Lower lobe of right lung (tissue), 2 donors: ENCODE data around the gene CGREF1. TPM values are rescaled to one million over a fixed set of nuclear protein-coding genes. Genes with fewer than 3 reads are reported as not detected.
A peak's percentile ranks its signal among the peaks of the same experiment; 100 is the strongest.
"Not testable (repeated sequence)": the region's sequence is repeated elsewhere in the genome, so short reads cannot be mapped to it uniquely, and the experiment has no call there.

Experiments
- ATAC-seq, 2 donors: fragments of 200-7000 bp; cut with Tn5 transposase; one replicate each; pipeline ENCODE4 v1.9.1; 2020 to 2022; ENCODE audit warnings: mild to moderate bottlenecking in 2 of 2, moderate library complexity in 2 of 2
- DNase-seq: peaks from one replicate; pipeline ENCODE4 v3.0.0-alpha.2; 2020
- H3K27ac ChIP-seq: fragments of 200-600 bp; one replicate; pipeline ENCODE4 v1.8.0; 2022
- H3K27me3 ChIP-seq: fragments of 200-600 bp; one replicate; pipeline ENCODE4 v1.8.0; 2022; ENCODE audit warnings: low read depth
- H3K36me3 ChIP-seq: fragments of 200-600 bp; one replicate; pipeline ENCODE4 v1.8.0; 2022; ENCODE audit warnings: mild to moderate bottlenecking
- H3K4me1 ChIP-seq: fragments of 200-600 bp; one replicate; pipeline ENCODE4 v1.8.0; 2022
- H3K4me3 ChIP-seq: fragments of 200-600 bp; one replicate; pipeline ENCODE4 v1.8.0; 2022; ENCODE audit warnings: mild to moderate bottlenecking
- H3K9me3 ChIP-seq: fragments of 200-600 bp; one replicate; pipeline ENCODE4 v1.8.0; 2022
- intact Hi-C: fragments of 100-400 bp; cut with DNase I; formaldehyde crosslinking; loops from one replicate; pipeline ENCODE4 v1.11.0; 2022
- total RNA-seq: library from RNA; stranded (reverse); fragmentation: NEBNext Ultra II Directional; extraction: Animal tissue kit (Norgen Biotek cat#: 25700); gene quantifications from one replicate; pipeline ENCODE4 v1.2.1, GENCODE V29; 2021
- TF ChIP-seq, protein P1 (sequence below): fragments of 200-600 bp; IDR thresholded peaks from one replicate; pipeline ENCODE4 v1.8.0; 2022; ENCODE audit warnings: antibody characterized with exemption, mild to moderate bottlenecking
- donor health status: DM: no; HTN: yes; CAD: no; lungs with severe emphysema.

The CGREF1 gene
- total RNA-seq, 1 donor from 2014 or later = 0.74 TPM

DNA sequence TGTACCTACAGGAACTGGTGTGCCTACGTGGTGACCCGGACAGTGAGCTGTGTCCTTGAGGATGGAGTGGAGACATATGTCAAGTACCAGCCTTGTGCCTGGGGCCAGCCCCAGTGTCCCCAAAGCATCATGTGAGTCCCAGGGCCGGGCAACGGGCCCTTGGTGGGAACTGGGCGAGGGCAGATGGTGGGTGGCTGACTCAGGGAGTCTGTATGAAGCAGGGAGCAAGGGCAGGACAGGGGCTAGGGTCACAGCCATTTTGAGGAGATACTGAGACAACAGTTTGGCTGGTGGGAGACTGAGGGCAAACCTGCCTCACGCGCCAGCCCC lies 38.8 kb downstream of the CGREF1 start:
- ATAC-seq (no peak), DNase-seq (no peak)
- intact Hi-C loops = no loop called here
- Histone ChIP-seq H3K27me3 (no peaks in the 10 kb centered on the region), H3K4me3 (peak overlapping the region; percentile 55), H3K4me1 (peaks cover 44% of the 10 kb centered on the region), H3K36me3 (no peaks in the 10 kb centered on the region), H3K27ac (peak overlapping the region; percentile 20), H3K9me3 (no peaks in the 10 kb centered on the region)
- TF ChIP-seq, protein P1, sequence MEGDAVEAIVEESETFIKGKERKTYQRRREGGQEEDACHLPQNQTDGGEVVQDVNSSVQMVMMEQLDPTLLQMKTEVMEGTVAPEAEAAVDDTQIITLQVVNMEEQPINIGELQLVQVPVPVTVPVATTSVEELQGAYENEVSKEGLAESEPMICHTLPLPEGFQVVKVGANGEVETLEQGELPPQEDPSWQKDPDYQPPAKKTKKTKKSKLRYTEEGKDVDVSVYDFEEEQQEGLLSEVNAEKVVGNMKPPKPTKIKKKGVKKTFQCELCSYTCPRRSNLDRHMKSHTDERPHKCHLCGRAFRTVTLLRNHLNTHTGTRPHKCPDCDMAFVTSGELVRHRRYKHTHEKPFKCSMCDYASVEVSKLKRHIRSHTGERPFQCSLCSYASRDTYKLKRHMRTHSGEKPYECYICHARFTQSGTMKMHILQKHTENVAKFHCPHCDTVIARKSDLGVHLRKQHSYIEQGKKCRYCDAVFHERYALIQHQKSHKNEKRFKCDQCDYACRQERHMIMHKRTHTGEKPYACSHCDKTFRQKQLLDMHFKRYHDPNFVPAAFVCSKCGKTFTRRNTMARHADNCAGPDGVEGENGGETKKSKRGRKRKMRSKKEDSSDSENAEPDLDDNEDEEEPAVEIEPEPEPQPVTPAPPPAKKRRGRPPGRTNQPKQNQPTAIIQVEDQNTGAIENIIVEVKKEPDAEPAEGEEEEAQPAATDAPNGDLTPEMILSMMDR = no peak

DNA sequence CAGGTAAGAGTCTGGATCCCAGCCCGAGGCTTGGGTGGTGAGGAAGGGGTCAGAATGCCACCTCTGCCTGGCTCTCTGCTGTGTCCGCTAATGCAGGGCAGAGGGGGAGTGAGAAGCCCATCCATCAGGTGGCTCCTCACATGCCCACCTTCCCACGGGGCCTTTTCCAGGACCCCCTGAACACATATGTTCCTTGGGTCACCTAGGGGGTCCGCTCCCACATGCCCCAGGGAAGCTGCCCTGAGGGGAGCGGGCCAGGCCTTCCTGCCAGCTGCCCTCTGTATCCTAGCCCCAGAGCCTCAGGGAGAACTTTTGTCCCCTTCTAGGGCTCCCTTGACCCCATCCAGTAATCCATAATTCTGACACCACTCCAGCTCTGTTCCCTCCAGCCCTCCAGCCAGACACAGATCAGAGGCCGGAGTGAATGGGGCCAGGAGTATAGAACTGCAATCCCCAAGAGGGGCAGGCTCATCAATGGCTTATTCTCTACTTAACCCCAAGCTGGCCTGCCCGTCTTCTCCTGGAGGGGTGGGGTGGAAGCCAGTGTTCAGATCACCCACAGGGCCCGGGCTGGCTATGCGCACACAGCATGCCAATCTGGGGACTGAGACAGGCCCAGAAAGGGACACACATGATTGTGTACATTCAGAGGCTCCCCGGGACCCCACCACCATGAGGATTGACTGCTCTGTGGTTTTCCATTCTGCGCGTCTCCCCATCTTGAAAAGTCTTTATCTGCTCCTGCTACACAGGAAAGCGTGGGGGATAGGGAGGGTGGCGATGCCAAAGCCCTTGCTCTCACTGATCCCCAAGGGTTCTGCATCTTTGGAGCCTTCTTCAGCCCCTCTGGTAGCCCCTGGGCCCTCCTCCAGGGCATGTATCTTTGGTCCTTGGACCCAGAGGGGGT lies 39.4 kb downstream of the CGREF1 start:
- Histone ChIP-seq H3K4me1 (peaks cover 46% of the 10 kb centered on the region), H3K27ac (peak overlapping the region; percentile 78), H3K36me3 (no peaks in the 10 kb centered on the region), H3K4me3 (peak overlapping the region; percentile 55), H3K27me3 (no peaks in the 10 kb centered on the region), H3K9me3 (no peaks in the 10 kb centered on the region)
- DNase-seq = no peak
- ATAC-seq = no peak
- TF ChIP-seq, protein P1 = no peak
- intact Hi-C loops = no loop called here

DNA sequence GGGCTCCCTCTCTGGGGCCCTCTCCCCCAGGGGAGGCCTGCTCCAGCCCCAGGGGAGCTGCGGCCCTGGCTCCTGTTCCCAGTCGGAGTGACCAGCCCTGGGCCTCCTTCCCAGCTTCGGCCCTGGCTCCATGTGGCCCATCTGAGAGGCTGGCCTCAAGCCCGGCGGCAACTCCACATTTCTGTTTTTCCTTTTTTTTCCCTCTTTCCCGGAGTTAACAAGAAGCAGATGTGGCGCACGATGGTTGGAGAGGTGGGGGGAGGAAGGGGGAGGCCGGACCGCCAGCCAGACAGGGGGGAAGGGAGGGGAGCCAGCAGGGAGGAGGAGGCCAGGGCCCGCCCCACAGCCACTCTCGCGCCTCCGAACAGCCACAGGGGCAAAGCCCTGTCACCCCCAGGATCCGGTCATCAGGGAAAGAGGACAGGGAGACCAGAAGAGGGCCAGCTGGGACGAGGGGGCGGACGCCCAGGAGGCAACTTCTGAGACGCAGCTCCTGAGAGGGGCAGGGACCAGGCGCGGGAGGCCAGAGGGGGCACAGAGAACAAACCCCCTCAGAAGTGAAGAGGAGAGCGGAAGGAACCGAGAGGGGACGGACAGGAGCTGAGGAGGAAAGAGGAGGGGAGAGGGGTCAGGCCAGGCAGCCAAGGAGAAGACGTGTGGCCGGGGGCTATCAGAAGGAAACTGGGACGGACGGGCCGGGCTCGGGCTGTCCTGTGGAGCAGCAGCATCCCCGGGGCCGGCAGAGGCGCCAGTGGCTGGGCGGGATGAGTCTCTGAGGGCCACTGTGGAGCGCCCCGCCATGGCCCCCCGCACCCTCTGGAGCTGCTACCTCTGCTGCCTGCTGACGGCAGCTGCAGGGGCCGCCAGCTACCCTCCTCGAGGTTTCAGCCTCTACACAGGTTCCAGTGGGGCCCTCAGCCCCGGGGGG lies 40.4 kb downstream of the CGREF1 start, which contains the start of gene EMILIN1:
Gene EMILIN1, plus strand, starts transcription at position 349 of the 928 bp plus-strand sequence. Its CDS starts 451 bp downstream, at position 800.
- TF ChIP-seq, protein P1 = no peak
- no peaks in the 10 kb centered on the region for H3K27me3 ChIP-seq
- H3K4me1 ChIP-seq = peaks cover 56% of the 10 kb centered on the region
- intact Hi-C loops = no loop called here
- DNase-seq (peak; percentile 68), ATAC-seq (peak; percentile 39 to 63)
- H3K27ac ChIP-seq = peak within 1 kb of the TSS; percentile 78
- peak within 1 kb of the TSS; percentile 55 for H3K4me3 ChIP-seq
- H3K36me3 ChIP-seq = no peaks in the 10 kb centered on the region
- H3K9me3 ChIP-seq = no peaks in the 10 kb centered on the region

DNA sequence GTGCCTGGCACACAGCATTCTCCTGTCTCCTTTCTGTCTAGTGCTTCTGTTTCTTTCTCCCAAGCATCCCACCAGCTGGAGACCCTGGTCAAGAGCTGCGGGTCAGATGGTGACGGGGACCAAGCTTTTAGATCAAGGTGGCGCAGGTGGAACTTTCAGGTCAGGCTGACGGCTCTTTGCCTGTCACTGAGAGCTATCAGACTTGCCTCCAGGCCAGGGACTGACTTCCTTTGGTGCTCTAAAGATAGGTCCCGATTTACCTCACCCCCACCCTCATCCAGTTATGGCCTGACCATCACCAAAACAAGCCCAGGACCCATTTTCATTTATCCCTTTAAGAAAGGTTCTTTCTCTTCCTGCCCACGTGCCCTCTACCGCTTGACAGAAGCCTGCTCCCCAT lies 41.7 kb downstream of the CGREF1 start:
- no peaks in the 10 kb centered on the region for H3K27me3 ChIP-seq
- intact Hi-C loops = no loop called here
- DNase-seq = no peak
- peak overlapping the region; percentile 11 for H3K27ac ChIP-seq
- TF ChIP-seq, protein P1 = no peak
- no peak overlapping the region for H3K4me3 ChIP-seq
- peaks cover 65% of the 10 kb centered on the region for H3K4me1 ChIP-seq
- H3K9me3 ChIP-seq = no peaks in the 10 kb centered on the region
- no peak for ATAC-seq
- H3K36me3 ChIP-seq = no peaks in the 10 kb centered on the region

DNA sequence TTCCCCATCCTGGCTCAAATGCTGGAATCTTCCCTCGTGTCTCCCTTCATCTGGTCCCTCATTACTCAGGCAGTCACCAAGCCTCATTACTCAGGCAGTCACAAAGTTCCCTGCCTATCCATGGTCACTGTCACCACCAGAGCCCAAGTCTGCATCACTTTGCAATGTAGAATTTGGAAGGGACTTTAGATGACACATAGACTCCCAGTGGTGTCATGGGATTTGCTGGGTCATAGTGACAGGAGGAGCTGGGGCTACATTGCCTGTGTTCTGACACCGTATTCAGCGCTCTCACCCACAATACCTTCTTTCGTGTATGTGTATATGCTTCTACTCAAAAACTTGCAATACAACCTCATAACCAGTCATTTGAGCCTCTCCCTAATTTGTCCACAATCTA lies 42.6 kb downstream of the CGREF1 start:
- Histone ChIP-seq H3K4me1 (peaks cover 59% of the 10 kb centered on the region), H3K36me3 (no peaks in the 10 kb centered on the region), H3K4me3 (no peak overlapping the region), H3K27ac (no peak overlapping the region), H3K9me3 (no peaks in the 10 kb centered on the region), H3K27me3 (no peaks in the 10 kb centered on the region)
- ATAC-seq = no peak
- no peak for DNase-seq
- TF ChIP-seq, protein P1 = no peak
- intact Hi-C loops = no loop called here

DNA sequence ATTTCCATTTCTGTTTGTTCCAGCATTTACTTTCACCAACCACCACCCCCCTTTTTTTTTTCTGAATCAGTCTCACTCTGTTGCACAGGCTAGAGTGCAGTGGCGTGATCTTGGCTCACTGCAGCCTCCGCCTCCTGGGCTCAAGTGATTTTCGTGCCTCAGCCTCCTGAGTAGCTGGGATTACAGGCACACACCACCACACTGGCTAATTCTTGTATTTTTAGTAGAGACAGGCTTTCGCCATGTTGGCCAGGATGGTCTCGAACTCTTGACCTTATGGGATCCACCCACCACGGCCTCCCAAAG lies 43.4 kb downstream of the CGREF1 start:
- peaks cover 58% of the 10 kb centered on the region for H3K4me1 ChIP-seq
- H3K27me3 ChIP-seq, H3K9me3 ChIP-seq, intact Hi-C loops, DNase-seq, H3K4me3 ChIP-seq, H3K36me3 ChIP-seq, ATAC-seq: not testable (repeated sequence)
- H3K27ac ChIP-seq = peak overlapping the region; percentile 7
